ENCODE data around the gene TGM2. TPM values are rescaled to one million over a fixed set of nuclear protein-coding genes. Genes with fewer than 3 reads are reported as not detected.

Gene TGM2
- total RNA-seq, 2 donors from 2014 or later = 0.27 to 0.37 TPM

DNA sequence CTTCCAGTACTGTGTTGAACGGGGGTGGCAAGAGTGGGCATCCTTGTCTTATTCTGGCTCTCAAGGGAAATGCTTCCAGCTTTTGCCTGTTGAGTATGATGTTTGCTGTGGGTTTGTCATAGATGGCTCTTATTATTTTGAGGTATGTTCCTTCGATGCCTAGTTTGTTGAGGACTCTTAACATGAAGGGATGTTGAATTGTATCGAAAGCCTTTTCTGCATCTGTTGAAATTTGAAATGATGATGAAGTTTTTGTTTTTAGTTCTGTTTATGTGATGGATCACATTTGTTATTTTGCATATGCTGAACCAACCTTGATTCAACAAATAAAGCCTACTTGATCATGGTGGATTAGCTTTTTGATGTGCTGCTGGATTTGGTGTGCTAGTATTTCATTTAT, 83.5 kb downstream of the TGM2 start:
- Histone ChIP-seq H3K4me1 (ENCODE audit: control insufficient read depth, insufficient read depth, low read length) (no peaks in the 10 kb centered on the region), H3K9ac (ENCODE audit: extremely low read depth, low read length, poor library complexity, severe bottlenecking) (no peak overlapping the region), H3K27ac (ENCODE audit: low read depth, low read length) (no peak overlapping the region), H3K36me3 (ENCODE audit: control insufficient read depth, insufficient read depth, low read length) (peaks cover 64% of the 10 kb centered on the region), H3K4me3 (ENCODE audit: low read length) (no peak overlapping the region), H3K9me3 (ENCODE audit: control insufficient read depth, low read length) (peaks cover 4% of the 10 kb centered on the region), H3K27me3 (ENCODE audit: control insufficient read depth, insufficient read depth, low read length, poor library complexity, severe bottlenecking) (no peaks in the 10 kb centered on the region)
- no peak overlapping the region for H3K27ac Mint-ChIP-seq
- H3K9me3 Mint-ChIP-seq = peaks cover 7% of the 10 kb centered on the region
- peaks cover 77% of the 10 kb centered on the region for H3K36me3 Mint-ChIP-seq (ENCODE audit: low read depth)
- H3K27me3 Mint-ChIP-seq (ENCODE audit: insufficient read depth) = no peaks in the 10 kb centered on the region
- no peak overlapping the region for H3K4me3 Mint-ChIP-seq
- H3K4me1 Mint-ChIP-seq = peaks cover 3% of the 10 kb centered on the region
- 70 to 79% methylated on average over 3 of the region's 3 CpGs for WGBS, 2 experiments (ENCODE audit: insufficient coverage in 1 of 2, insufficient read length in 1 of 2)
- TF ChIP-seq, protein P1, sequence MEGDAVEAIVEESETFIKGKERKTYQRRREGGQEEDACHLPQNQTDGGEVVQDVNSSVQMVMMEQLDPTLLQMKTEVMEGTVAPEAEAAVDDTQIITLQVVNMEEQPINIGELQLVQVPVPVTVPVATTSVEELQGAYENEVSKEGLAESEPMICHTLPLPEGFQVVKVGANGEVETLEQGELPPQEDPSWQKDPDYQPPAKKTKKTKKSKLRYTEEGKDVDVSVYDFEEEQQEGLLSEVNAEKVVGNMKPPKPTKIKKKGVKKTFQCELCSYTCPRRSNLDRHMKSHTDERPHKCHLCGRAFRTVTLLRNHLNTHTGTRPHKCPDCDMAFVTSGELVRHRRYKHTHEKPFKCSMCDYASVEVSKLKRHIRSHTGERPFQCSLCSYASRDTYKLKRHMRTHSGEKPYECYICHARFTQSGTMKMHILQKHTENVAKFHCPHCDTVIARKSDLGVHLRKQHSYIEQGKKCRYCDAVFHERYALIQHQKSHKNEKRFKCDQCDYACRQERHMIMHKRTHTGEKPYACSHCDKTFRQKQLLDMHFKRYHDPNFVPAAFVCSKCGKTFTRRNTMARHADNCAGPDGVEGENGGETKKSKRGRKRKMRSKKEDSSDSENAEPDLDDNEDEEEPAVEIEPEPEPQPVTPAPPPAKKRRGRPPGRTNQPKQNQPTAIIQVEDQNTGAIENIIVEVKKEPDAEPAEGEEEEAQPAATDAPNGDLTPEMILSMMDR (conservative IDR thresholded peaks at IDR 0.05) = no peak
- DNase-seq = no peak

DNA sequence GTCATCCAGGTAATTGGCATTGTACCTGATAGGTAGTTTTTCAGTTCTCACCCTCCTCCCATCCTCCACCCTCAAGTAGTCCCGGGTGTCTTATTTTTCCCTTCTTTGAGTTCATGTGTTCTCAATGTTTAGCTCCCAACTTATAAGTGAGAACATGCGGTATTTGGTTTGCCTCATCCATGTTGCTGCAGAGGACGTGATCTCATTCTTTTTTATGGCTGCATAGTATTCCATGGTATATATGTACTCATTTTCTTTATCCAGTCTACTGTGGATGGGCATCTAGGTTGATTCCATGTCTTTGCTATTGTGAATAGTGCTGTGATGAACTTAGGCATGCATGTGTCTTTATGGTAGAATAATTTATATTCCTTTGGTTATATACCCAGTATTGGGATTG, 85.7 kb downstream of the TGM2 start:
- Mint-ChIP-seq H3K27ac (no peak overlapping the region), H3K4me1 (peaks cover 19% of the 10 kb centered on the region), H3K4me3 (no peak overlapping the region), H3K27me3 (ENCODE audit: insufficient read depth) (no peaks in the 10 kb centered on the region), H3K36me3 (ENCODE audit: low read depth) (peaks cover 60% of the 10 kb centered on the region), H3K9me3 (peaks cover 7% of the 10 kb centered on the region)
- no peak overlapping the region for H3K9ac ChIP-seq (ENCODE audit: extremely low read depth, low read length, poor library complexity, severe bottlenecking)
- DNase-seq = no peak
- no peak overlapping the region for H3K27ac ChIP-seq (ENCODE audit: low read depth, low read length)
- TF ChIP-seq, protein P1 (conservative IDR thresholded peaks at IDR 0.05) = no peak
- peaks cover 5% of the 10 kb centered on the region for H3K4me1 ChIP-seq (ENCODE audit: control insufficient read depth, insufficient read depth, low read length)
- H3K9me3 ChIP-seq (ENCODE audit: control insufficient read depth, low read length) = peaks cover 4% of the 10 kb centered on the region
- 84 to 98% methylated on average over 3 of the region's 3 CpGs for WGBS, 2 experiments (ENCODE audit: insufficient coverage in 1 of 2, insufficient read length in 1 of 2)
- no peak overlapping the region for H3K4me3 ChIP-seq (ENCODE audit: low read length)
- H3K27me3 ChIP-seq (ENCODE audit: control insufficient read depth, insufficient read depth, low read length, poor library complexity, severe bottlenecking) = no peaks in the 10 kb centered on the region
- H3K36me3 ChIP-seq (ENCODE audit: control insufficient read depth, insufficient read depth, low read length) = peaks cover 51% of the 10 kb centered on the region

DNA sequence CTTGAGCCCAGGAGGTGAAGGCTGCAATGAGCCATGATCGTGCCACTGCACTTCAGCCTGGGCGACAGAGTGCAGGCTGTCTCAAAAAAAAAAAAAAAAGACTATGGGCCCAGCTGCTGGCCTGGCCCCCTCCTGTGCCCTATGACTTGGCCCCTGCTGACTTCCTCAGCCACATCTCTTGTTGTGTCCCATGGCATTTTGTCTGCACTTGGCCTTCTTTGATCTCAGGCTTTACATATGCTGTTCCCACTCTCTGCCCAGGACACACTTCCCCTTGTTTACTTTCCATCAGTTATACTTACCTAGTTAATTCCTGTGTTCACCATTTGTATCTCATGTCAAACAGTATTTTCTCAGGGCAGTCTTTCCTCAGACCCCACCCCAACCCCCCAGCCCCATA, 87.0 kb downstream of the TGM2 start:
- WGBS, 2 experiments (ENCODE audit: insufficient coverage in 1 of 2, insufficient read length in 1 of 2) = 80 to 97% methylated on average over 1 to 2 of the region's 2 CpGs
- Mint-ChIP-seq H3K36me3 (ENCODE audit: low read depth) (peaks cover 52% of the 10 kb centered on the region), H3K27me3 (ENCODE audit: insufficient read depth) (no peaks in the 10 kb centered on the region), H3K27ac (no peak overlapping the region), H3K4me3 (no peak overlapping the region), H3K9me3 (peaks cover 7% of the 10 kb centered on the region), H3K4me1 (peaks cover 20% of the 10 kb centered on the region)
- Histone ChIP-seq H3K9ac (ENCODE audit: extremely low read depth, low read length, poor library complexity, severe bottlenecking) (no peak overlapping the region), H3K4me1 (ENCODE audit: control insufficient read depth, insufficient read depth, low read length) (peaks cover 5% of the 10 kb centered on the region), H3K36me3 (ENCODE audit: control insufficient read depth, insufficient read depth, low read length) (peaks cover 49% of the 10 kb centered on the region), H3K9me3 (ENCODE audit: control insufficient read depth, low read length) (peaks cover 4% of the 10 kb centered on the region), H3K4me3 (ENCODE audit: low read length) (no peak overlapping the region), H3K27me3 (ENCODE audit: control insufficient read depth, insufficient read depth, low read length, poor library complexity, severe bottlenecking) (no peaks in the 10 kb centered on the region), H3K27ac (ENCODE audit: low read depth, low read length) (no peak overlapping the region)
- TF ChIP-seq, protein P1 (conservative IDR thresholded peaks at IDR 0.05) = no peak
- DNase-seq = no peak

Other genes starting within 250 kb of the TGM2 start
- gene TTI1, start 131.8 kb downstream of the TGM2 start, total RNA-seq = 10 to 100 TPM; 37.5 to 56.2 TPM
- gene RPRD1B, start 131.5 kb downstream of the TGM2 start, total RNA-seq = 10 to 100 TPM; 22.1 to 29.6 TPM
- gene KIAA1755, start 95.5 kb upstream of the TGM2 start, total RNA-seq = not detected
- not detected for gene BPI, start 138.9 kb upstream of the TGM2 start, total RNA-seq
- gene LBP, start 181.2 kb upstream of the TGM2 start, total RNA-seq = under 1 TPM in 1 of 2 donors, not detected in 1; 0.18 TPM